Smooth muscle cell of the brain vasculature (primary cell): Measurements from ENCODE around the gene PCDHGA1.
"Not testable (repeated sequence)": the region's sequence is repeated elsewhere in the genome, so short reads cannot be mapped to it uniquely, and the experiment has no call there.

Experiments used
- DNase-seq: peaks from one replicate; pipeline ENCODE4 v3.0.0-alpha.2; 2012; ENCODE audit warnings: low read depth, low spot score

Gene PCDHGA1

GRCh38 chr5:141346017-141346416 lies 15.7 kb downstream of the PCDHGA1 start:
- DNase-seq = not testable (repeated sequence)

GRCh38 chr5:141349917-141350619 lies 19.8 kb downstream of the PCDHGA1 start, which contains the start of gene PCDHGB1:
TSS of gene PCDHGB1 (plus strand) at chr5:141350099. CDS start at chr5:141350261, 162 bp downstream.
- DNase-seq = no peak

GRCh38 chr5:141351591-141351990 lies 21.3 kb downstream of the PCDHGA1 start:
- DNase-seq = no peak

GRCh38 chr5:141354900-141355469 lies 24.7 kb downstream of the PCDHGA1 start, which contains the start of gene PCDHGA4:
TSS of gene PCDHGA4 (plus strand) at chr5:141355021. CDS start at chr5:141355108, 87 bp downstream.
- DNase-seq = no peak

- DNase-seq = no peak
Observed at GRCh38 chr5:141355641-141356040, 25.3 kb downstream of the PCDHGA1 start.

GRCh38 chr5:141356133-141356532 lies 25.8 kb downstream of the PCDHGA1 start:
- DNase-seq = no peak

GRCh38 chr5:141356950-141357349 lies 26.6 kb downstream of the PCDHGA1 start:
- DNase-seq = no peak

GRCh38 chr5:141359790-141360426 lies 29.6 kb downstream of the PCDHGA1 start, which contains the start of gene PCDHGB2:
TSS of gene PCDHGB2 (plus strand) at chr5:141359994. CDS start at chr5:141360136, 142 bp downstream.
- no peak for DNase-seq

GRCh38 chr5:141360685-141361084 lies 30.4 kb downstream of the PCDHGA1 start:
- DNase-seq = no peak

- DNase-seq = no peak
Observed at GRCh38 chr5:141362719-141363118, 32.4 kb downstream of the PCDHGA1 start.

- DNase-seq = no peak
Observed at GRCh38 chr5:141363952-141364660, 33.8 kb downstream of the PCDHGA1 start, which contains the start of gene PCDHGA5. TSS of gene PCDHGA5 (plus strand) at chr5:141364162. CDS start at chr5:141364331, 169 bp downstream.

- DNase-seq = no peak
Observed at GRCh38 chr5:141366016-141366896, 35.9 kb downstream of the PCDHGA1 start.

- no peak for DNase-seq
Observed at GRCh38 chr5:141369994-141370848, 39.9 kb downstream of the PCDHGA1 start, which contains the start of gene PCDHGB3. TSS of gene PCDHGB3 (plus strand) at chr5:141370242. CDS start at chr5:141370395, 153 bp downstream.

- DNase-seq = no peak
Observed at GRCh38 chr5:141371572-141372475, 41.5 kb downstream of the PCDHGA1 start.

- DNase-seq = no peak
Observed at GRCh38 chr5:141373673-141374317, 43.5 kb downstream of the PCDHGA1 start, which contains the start of gene PCDHGA6. TSS of gene PCDHGA6 (plus strand) at chr5:141373891. CDS start at chr5:141374084, 193 bp downstream.

- DNase-seq = no peak
Observed at GRCh38 chr5:141374627-141375026, 44.3 kb downstream of the PCDHGA1 start.

- not testable (repeated sequence) for DNase-seq
Observed at GRCh38 chr5:141375444-141376155, 45.3 kb downstream of the PCDHGA1 start.
